Activated naive CD4-positive, alpha-beta T cell treated with anti-CD3 and anti-CD28 coated beads, Interleukin-2, amount 50 U/mL, for 24 hours (primary cell): Measurements from ENCODE around the gene TTC34.

ENCODE experiments used
- H3K27ac Mint-ChIP-seq: one replicate; pipeline ENCODE4 v1.8.0; 2021; ENCODE audit warnings: mild to moderate bottlenecking, mixed read lengths
- H3K27me3 Mint-ChIP-seq: one replicate; pipeline ENCODE4 v1.8.0; 2021; ENCODE audit warnings: mixed read lengths
- H3K36me3 Mint-ChIP-seq: one replicate; pipeline ENCODE4 v1.8.0; 2021; ENCODE audit warnings: mixed read lengths
- H3K4me1 Mint-ChIP-seq: one replicate; pipeline ENCODE4 v1.8.0; 2021; ENCODE audit warnings: mixed read lengths
- H3K4me3 Mint-ChIP-seq: one replicate; pipeline ENCODE4 v1.8.0; 2021; ENCODE audit warnings: mild to moderate bottlenecking, mixed read lengths
- H3K9me3 Mint-ChIP-seq: one replicate; pipeline ENCODE4 v1.8.0; 2021; ENCODE audit warnings: mixed read lengths

The TTC34 gene

DNA sequence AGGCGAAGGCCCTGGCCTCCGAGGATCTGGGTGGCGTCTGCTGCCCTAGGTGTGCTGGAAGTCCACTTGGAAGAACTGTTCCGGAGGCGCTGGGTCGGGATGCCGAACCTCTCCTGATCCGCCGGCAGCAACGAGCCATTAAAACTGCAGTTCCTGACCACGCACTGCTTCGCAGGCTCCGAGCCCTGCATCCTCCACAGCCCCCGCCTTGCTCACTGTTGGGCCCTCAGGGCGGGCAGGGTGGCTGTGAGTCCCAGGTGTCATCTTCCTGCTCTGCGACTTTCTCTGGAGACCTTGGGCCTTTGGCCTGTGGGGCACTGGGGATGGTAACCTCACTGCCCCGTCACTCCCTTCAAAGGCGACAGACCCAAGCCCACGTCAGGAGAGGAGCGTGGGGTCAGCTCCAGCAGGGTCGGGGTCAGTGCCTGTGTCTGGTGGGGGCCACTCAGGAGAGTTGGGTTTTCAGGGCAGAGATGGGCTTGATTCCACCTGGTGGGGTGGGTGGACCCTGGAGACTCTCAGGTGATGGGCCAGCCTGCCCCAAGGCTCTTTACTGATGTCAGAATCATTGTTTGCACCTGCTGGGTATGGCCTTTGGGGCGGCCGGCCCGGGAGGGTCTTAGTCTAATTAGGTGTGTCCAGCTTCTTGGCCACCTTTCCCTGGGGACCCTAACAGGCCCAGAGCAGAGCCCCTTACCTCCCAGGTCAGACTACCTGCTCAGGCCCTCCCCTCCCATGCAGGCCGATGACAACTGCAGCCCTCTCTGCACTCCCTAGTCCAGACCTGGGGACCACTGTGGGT is 211.9 kb downstream of the TTC34 start:
- no peaks in the 10 kb centered on the region for H3K27me3 Mint-ChIP-seq
- H3K36me3 Mint-ChIP-seq, result no peaks in the 10 kb centered on the region
- no peaks in the 10 kb centered on the region for H3K9me3 Mint-ChIP-seq
- no peak overlapping the region for H3K27ac Mint-ChIP-seq
- no peak overlapping the region for H3K4me3 Mint-ChIP-seq
- peaks cover 10% of the 10 kb centered on the region for H3K4me1 Mint-ChIP-seq

DNA sequence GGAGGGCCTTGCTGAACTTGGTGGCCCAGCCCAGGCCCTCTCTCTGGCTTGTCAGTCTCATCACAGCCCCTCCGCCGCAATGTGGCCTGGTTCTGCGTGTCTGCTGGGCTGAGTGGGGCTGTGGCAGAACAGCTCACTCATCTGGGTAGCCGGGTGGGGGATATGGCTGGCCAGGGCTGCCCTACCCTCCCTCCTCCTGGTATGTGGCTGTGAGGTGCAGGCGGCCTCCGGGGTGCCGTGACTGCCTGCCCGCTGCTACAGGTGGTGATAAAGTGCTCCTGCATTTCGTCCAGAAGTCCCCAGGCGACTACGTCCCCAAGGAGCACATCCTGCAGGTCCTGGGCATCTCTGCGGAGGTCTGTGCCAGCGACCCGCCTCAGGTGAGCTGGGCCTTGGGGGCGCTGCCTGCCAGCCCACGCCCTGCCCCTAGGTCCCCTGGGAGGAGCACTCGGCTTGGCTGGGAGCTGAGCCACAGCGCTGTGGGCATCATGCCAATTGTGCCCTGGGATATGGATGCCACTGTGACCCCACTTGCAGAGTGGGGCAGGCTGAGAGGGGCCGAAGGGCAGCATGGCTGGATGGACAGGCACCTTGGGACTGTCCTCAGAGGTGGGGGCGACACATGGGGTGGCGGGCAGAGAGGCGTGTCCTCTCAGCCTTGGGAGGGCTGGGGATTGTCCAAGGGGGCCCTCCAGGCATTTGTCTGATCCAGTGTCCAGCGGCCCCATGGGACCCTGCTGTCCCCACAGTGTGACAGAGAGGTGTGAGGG is 212.6 kb downstream of the TTC34 start:
- Mint-ChIP-seq H3K27me3 (no peaks in the 10 kb centered on the region), H3K4me1 (peaks cover 18% of the 10 kb centered on the region), H3K36me3 (no peaks in the 10 kb centered on the region), H3K4me3 (peak overlapping the region; percentile 26), H3K27ac (no peak overlapping the region), H3K9me3 (no peaks in the 10 kb centered on the region)

DNA sequence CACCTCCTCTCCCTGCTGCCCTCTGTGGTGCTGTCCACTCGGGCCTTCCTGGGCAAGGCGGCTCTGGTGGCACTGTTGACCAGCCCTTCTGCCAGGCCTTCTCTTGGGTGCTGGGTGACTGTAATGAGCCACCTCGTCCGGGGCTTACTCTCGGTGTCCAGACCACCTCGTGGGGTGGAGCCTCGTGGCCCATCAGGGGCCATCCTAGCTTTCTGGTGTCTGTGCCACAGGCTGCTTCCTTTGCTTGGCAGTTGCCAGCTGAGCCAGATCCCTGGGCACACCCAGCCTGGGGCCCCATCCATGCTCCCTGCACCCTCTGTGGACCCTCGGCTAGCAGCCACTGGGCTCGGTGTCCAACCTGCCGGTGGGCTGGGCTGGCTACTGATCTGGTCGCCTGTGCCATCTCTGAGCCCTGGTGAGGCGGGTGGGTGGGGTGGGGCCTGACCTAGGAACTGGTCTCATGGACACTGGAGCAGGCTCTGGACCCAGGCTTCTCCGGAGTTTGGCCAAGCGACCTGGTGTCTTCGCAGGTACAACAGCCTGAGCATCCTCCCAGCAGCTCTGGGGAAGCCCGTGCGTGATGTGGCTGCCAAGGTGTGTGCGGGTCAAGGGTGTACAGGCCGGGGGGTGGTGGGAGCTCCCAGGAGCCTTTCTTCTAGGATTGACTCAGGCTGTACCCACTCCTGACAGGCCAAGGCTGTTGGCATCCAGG is 213.5 kb downstream of the TTC34 start:
- peaks cover 26% of the 10 kb centered on the region for H3K4me1 Mint-ChIP-seq
- no peaks in the 10 kb centered on the region for H3K9me3 Mint-ChIP-seq
- peak overlapping the region; percentile 77 for H3K4me3 Mint-ChIP-seq
- H3K27ac Mint-ChIP-seq, result no peak overlapping the region
- H3K36me3 Mint-ChIP-seq, result no peaks in the 10 kb centered on the region
- H3K27me3 Mint-ChIP-seq, result no peaks in the 10 kb centered on the region

DNA sequence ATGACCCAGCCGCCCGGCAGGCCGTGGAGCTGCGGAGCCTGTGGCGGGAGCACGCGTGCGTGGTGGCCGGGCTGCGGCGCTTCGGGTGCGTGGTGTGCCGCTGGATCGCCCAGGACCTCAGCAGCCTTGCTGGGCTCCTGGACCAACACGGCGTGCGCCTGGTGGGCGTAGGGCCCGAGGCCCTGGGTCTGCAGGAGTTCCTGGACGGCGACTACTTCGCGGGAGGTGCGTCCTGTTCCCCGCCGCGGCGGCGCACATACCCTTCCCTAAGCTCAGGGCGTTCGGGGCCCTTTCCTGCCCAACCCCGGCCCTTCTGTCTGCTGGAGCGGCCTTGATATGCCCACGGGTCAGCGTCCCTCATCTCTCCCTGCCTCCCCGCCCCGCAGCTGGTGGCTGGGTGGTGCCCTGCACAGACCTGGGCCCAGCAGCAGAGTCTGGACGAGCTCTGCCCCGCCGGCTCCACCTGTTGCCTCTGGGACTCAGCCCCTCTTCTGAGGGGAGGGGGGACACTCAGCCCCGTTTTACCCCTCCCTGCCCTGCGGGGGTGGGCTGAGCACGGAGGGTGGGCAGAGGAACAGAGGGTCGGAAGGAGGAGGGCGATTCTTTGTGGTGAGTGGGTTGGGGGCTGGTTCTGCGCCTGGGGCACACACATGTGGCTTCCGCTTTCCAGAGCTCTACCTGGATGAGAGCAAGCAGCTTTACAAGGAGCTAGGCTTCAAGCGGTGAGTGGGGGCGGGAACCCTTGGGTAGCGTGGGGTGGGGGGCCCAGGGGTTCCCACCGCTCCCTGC is 214.2 kb downstream of the TTC34 start:
- peaks cover 33% of the 10 kb centered on the region for H3K4me1 Mint-ChIP-seq
- no peaks in the 10 kb centered on the region for H3K9me3 Mint-ChIP-seq
- H3K27ac Mint-ChIP-seq, result no peak overlapping the region
- no peaks in the 10 kb centered on the region for H3K36me3 Mint-ChIP-seq
- peak overlapping the region; percentile 77 for H3K4me3 Mint-ChIP-seq
- no peaks in the 10 kb centered on the region for H3K27me3 Mint-ChIP-seq

DNA sequence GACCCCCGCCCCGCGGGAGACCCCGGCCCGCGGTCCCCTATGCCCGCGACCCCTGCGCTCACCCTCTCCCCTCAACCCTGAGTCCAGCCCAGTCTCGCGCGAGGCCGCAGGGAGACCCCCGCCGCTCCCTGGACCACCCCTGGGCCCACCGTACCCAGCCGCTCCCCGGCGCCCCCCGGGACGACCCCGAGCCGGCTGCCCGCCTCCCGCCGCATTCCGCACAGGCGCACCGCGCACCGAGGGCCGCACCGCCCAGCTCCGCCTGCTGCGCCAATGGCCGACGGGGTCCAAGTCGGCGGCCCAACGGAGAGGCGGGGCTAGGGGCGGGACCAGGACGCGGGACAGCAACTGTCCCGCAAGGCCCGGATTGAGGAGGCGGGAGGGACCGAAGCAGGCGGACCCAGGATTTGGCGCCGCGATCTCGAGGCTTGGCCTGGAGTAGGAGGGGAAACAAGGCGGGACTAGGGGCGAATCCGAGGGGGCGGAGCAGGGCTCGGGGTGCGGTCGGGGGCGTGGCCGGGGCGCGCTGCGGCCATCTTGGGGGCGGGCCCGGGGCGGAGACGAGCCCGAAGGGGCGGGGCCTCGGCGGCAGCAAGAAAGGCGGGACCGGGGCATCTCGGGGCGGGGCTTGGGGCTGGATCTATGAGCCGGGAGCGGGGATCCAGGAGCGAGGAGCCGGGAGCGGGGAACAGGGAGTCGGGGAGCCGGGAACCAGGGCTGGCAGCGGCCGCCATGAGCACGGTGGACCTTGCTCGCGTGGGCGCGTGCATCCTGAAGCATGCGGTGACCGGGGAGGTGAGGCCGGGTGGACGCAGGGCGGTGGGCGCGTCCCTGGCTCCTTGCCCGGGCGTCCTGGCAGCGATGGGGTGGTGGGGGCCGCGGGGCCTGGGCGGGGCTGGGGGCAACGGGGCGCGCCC is 215.1 kb downstream of the TTC34 start, which contains the start of gene PRXL2B:
PRXL2B (plus strand) TSS at position 624 of the 917 bp plus-strand sequence; CDS start at position 733, 109 bp downstream.
- no peaks in the 10 kb centered on the region for H3K36me3 Mint-ChIP-seq
- H3K27me3 Mint-ChIP-seq, result no peaks in the 10 kb centered on the region
- no peaks in the 10 kb centered on the region for H3K9me3 Mint-ChIP-seq
- H3K4me1 Mint-ChIP-seq, result peaks cover 41% of the 10 kb centered on the region
- H3K4me3 Mint-ChIP-seq, result peak within 1 kb of the TSS; percentile 91
- peak within 1 kb of the TSS; percentile 95 for H3K27ac Mint-ChIP-seq
